Lung microvascular endothelial cell (primary cell): ENCODE results near the gene GSX1. TPM values are rescaled to one million over a fixed set of nuclear protein-coding genes. Genes with fewer than 3 reads are reported as not detected.

Experiments
- DNase-seq, 2 donors: peaks; one replicate each; pipeline versions ENCODE4 v3.0.0 to v3.0.0-alpha.2; 2010; ENCODE audit warnings: low read depth in 2 of 2
- total RNA-seq: library from RNA; depleted of rRNA; stranded (reverse); fragments of >200 nt; gene quantifications from 2 replicates; pipeline ENCODE4 v1.2.1, GENCODE V29; 2014

The GSX1 gene
- total RNA-seq, 1 donor from 2014 or later = not detected

DNA sequence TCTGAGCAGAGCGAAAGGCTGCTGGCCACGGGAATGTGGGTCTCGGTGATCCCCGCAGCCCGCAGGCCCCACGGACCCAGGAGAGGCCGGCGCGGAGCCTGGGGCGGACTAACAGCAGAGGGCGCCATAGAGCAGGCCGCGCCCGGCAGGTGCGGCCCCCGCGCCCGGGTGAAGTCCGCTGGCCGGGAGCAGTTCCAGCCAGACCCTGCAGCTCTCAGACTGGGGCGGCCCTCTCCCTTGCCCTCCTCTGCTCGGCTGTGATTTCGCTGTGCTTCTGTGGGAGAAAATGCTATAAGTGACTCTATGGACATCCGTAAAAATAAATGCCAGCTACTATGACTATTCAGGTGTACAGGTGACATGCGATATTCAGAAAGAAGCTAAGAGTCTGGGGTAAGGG, 37.7 kb downstream of the GSX1 start:
- DNase-seq = peak; percentile 43 to 55

DNA sequence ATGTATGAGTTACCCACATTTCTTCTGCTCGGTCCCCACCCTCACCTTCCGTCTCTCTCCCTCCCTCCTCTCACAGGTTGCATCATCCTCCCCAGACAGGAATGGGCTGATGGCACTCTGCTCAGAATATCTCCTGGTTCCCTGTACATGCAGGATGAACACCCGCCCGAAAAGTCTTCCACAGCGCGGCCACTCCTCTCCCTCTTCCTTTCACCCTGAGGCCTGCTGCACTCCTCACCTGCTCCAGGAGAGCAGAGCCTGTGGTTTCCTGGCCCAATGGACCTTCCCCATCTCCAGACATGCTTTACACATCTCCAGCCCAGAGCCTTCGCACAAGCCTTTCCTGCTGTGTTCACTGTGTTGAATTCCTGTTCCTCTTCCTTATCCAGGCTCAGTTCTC, 40.9 kb downstream of the GSX1 start:
- DNase-seq = no peak

DNA sequence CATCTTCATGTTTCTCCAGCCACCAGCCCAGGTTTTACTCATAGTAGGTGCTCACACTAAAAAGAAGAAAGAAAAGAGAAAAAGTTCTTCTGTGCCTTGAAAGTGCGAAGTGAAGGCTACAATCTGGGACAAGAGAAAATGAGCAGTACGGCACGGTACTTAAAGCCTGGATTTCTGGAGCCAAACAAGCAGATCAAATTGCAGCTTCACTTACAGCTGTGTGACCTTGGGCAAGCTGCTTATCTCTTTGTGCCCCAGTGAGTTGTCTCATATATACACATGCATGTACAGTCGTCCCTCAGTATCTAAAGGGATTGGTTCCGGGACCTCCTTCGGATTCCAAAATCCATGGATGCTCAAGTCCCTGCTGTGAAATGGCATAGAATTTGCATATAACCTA, 41.8 kb downstream of the GSX1 start:
- DNase-seq = no peak

- no peak for DNase-seq
Measured at GRCh38 chr13:27835799-27836198, 43.5 kb downstream of the GSX1 start.

DNA sequence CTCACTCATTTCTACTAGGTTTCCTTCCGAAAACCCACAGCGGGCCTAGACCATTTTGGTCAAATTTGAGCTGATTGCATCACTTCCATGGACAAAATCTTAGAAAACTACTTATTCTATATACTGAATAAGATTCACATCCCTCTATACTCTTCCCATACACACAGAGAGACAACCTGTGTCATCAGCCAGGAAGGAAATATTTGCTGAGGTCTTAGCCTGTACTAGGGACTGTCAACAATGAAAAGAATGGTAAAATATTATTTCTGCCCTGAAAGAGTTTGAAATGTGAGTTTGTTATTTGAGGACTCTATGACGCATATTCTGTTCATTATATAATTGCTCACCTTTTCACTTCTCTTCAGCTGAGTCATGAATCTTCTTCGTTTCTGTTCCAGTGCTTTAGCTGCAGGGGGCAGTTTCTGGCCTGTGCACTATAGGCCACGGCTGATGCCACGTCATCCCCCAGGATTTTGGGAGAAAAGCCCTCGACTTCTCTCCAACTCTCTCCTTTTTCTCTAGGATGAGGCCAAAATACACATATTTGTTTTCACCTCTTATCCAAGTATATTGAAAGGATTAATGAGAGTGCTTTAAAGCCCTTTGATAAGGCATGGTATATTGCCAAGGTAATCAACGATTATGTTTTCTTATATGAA, 47.7 kb downstream of the GSX1 start:
- no peak for DNase-seq

DNA sequence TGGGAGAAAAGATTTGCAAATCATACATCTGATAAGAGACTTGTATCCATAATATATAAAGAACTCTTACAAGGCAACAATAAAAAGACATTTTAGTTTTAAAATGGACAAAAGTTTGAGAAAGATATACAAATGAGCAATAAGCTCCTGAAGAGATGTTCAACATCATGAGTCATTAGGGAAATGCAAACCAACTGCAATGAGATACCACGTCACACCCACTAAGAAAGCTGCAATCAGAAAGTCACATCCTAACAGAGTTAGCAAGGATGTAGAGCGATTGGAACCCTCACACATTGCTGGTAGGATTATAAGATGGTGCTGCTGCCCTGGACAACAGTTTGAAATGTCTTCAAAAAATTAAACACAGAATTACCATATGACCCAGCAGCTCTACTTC, 50.3 kb downstream of the GSX1 start:
- DNase-seq = no peak

Other genes starting within 250 kb of the GSX1 start
- gene LNX2, start 172.0 kb upstream of the GSX1 start, total RNA-seq = 8.3 and 11.3 TPM in 2 replicates
- 81.9 and 86.1 TPM in 2 replicates for gene POLR1D, start 170.6 kb upstream of the GSX1 start, total RNA-seq
- gene PDX1, start 127.5 kb downstream of the GSX1 start, total RNA-seq = not detected in 2 replicates
- not detected in 2 replicates for gene CDX2, start 176.8 kb downstream of the GSX1 start, total RNA-seq
- not detected in 2 replicates for gene URAD, start 196.2 kb downstream of the GSX1 start, total RNA-seq